KMS-11 (cell line): ENCODE results near the gene SCAP.

Source experiments
- H2AFZ ChIP-seq: fragments of 200-600 bp; sonication (generic); 2 replicates; pipeline ENCODE4 v1.6.1; 2016; ENCODE audit warnings: antibody characterized with exemption, mixed run types, low read depth
- H3K27ac ChIP-seq: fragments of 200-600 bp; sonication (generic); 2 replicates; pipeline ENCODE4 v1.6.1; 2016; ENCODE audit warnings: mild to moderate bottlenecking, mixed run types
- H3K27me3 ChIP-seq: fragments of 200-600 bp; sonication (generic); 2 replicates; pipeline ENCODE4 v1.6.1; 2017; ENCODE audit warnings: mild to moderate bottlenecking, low read depth, mixed run types, moderate library complexity; ENCODE audit not compliant: insufficient read depth
- H3K36me3 ChIP-seq: fragments of 200-600 bp; sonication (generic); 2 replicates; pipeline ENCODE4 v1.6.1; 2017; ENCODE audit warnings: mild to moderate bottlenecking, mixed run types; ENCODE audit not compliant: insufficient read depth
- H3K4me1 ChIP-seq: fragments of 200-600 bp; sonication (generic); 2 replicates; pipeline ENCODE4 v1.6.1; 2016; ENCODE audit warnings: mild to moderate bottlenecking, low read depth, mixed run types; ENCODE audit not compliant: poor library complexity, severe bottlenecking
- H3K4me2 ChIP-seq: fragments of 200-600 bp; sonication (generic); 2 replicates; pipeline ENCODE4 v1.7.0; 2016; ENCODE audit warnings: mild to moderate bottlenecking, mixed run types
- H3K4me3 ChIP-seq: fragments of 200-600 bp; sonication (generic); IDR thresholded peaks from 2 replicates; pipeline ENCODE4 v1.6.1; 2017; ENCODE audit warnings: low read depth, low read length, mixed read lengths; ENCODE audit not compliant: insufficient read depth
- H3K79me2 ChIP-seq: fragments of 200-600 bp; sonication (generic); 2 replicates; pipeline ENCODE4 v1.6.1; 2016; ENCODE audit warnings: low read depth, mixed run types; ENCODE audit not compliant: insufficient read depth
- H3K9ac ChIP-seq: fragments of 200-600 bp; sonication (generic); 2 replicates; pipeline ENCODE4 v1.6.1; 2016; ENCODE audit warnings: mild to moderate bottlenecking, mixed run types
- H4K20me1 ChIP-seq: fragments of 200-600 bp; sonication (generic); 2 replicates; pipeline ENCODE4 v1.6.1; 2016; ENCODE audit warnings: mild to moderate bottlenecking, mixed run types; ENCODE audit not compliant: insufficient read depth
- TF ChIP-seq, protein P1 (sequence below): fragments of 200-600 bp; sonication (generic); conservative IDR thresholded peaks from 2 replicates; pipeline ENCODE4 v1.6.1; 2017; ENCODE audit warnings: low read depth, mild to moderate bottlenecking, antibody characterized with exemption, low read length, moderate library complexity, mixed read lengths

Gene SCAP

DNA sequence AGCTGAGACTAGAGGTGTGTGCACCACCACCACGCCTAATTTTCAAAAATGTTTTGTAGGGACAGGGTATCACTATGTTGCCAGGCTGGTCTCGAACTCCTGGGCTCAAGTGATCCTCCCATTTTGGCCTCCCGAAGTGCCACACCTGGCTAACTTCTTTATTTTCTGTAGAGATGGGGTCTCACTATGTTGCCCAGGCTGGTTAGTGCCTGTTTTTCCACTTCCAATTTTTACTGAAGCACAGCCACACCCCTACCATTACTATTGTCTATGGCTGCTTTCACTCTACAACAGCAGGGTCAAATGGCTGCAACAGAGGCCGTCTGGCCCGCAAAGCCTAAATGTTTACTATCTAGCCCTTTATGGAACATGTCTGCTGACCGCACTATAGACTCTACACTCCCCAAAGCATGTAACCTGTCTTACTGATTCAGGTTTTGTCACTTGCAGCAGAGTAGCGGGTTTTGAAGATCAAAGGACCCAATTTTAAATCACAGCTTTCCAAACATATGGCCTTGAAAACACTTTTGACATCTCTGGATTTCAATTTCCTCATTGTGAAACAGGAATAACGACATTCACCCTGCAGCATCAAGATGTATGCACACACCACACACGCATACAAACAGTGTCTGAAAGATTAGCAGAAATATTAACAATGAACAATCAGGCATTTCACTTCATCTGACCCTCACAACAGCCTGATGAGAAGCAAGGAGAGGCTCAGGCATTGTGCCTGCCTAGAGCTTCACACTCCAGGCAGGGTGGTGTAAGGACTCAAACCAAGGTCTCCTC lies 46.1 kb downstream of the SCAP start:
- no peak overlapping the region for H3K4me2 ChIP-seq
- no peak overlapping the region for H3K27ac ChIP-seq
- no peak overlapping the region for H2AFZ ChIP-seq
- H3K4me1 ChIP-seq = peaks cover 11% of the 10 kb centered on the region
- no peaks in the 10 kb centered on the region for H4K20me1 ChIP-seq
- no peak overlapping the region for H3K9ac ChIP-seq
- no peaks in the 10 kb centered on the region for H3K36me3 ChIP-seq
- TF ChIP-seq, protein P1, sequence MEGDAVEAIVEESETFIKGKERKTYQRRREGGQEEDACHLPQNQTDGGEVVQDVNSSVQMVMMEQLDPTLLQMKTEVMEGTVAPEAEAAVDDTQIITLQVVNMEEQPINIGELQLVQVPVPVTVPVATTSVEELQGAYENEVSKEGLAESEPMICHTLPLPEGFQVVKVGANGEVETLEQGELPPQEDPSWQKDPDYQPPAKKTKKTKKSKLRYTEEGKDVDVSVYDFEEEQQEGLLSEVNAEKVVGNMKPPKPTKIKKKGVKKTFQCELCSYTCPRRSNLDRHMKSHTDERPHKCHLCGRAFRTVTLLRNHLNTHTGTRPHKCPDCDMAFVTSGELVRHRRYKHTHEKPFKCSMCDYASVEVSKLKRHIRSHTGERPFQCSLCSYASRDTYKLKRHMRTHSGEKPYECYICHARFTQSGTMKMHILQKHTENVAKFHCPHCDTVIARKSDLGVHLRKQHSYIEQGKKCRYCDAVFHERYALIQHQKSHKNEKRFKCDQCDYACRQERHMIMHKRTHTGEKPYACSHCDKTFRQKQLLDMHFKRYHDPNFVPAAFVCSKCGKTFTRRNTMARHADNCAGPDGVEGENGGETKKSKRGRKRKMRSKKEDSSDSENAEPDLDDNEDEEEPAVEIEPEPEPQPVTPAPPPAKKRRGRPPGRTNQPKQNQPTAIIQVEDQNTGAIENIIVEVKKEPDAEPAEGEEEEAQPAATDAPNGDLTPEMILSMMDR = no peak
- H3K79me2 ChIP-seq = no peaks in the 10 kb centered on the region
- H3K27me3 ChIP-seq = no peaks in the 10 kb centered on the region
- no peak overlapping the region for H3K4me3 ChIP-seq

DNA sequence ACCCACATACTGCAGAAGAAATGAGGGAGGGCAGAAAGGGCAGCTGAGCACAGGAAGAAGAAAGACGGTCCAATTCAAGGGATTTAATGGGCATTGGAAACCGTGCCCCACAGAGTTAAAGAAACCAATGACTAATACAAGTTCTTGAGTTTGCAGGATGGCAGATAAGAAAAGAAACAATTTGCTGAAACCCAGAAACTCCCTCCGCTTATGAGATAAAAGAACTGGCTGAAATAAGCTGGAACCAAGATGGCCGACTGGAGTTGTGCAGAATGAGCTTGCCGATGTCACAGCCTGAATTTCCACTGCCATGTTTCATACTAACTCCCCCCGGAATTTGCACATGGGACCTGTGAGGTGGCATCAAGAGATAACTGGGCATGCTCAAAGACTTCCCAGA lies 47.1 kb downstream of the SCAP start:
- H2AFZ ChIP-seq = no peak overlapping the region
- H3K9ac ChIP-seq = no peak overlapping the region
- TF ChIP-seq, protein P1 = no peak
- H4K20me1 ChIP-seq = no peaks in the 10 kb centered on the region
- peaks cover 3% of the 10 kb centered on the region for H3K4me1 ChIP-seq
- no peaks in the 10 kb centered on the region for H3K79me2 ChIP-seq
- H3K27ac ChIP-seq = no peak overlapping the region
- H3K4me3 ChIP-seq = no peak overlapping the region
- H3K36me3 ChIP-seq = no peaks in the 10 kb centered on the region
- no peaks in the 10 kb centered on the region for H3K27me3 ChIP-seq
- H3K4me2 ChIP-seq = no peak overlapping the region

DNA sequence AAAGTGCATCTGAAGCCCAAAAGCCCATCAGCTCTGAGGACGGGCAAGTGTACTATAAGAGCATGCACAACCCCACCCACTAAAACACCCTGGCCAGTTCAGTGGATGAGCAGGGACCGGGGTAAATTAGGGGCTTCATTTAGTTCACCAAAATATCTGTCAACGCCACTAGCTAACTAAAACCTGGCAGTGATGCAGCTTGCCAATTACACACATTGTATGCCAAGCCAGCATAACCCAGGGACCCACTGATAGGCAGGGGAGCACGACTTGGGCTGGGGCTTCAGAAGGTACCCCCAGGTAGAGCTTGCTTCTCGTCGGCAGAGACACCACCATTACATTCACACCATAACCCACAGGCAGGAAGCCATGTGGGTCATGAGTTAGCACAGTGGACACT lies 47.9 kb downstream of the SCAP start:
- Histone ChIP-seq H2AFZ (no peak overlapping the region), H3K4me3 (no peak overlapping the region), H4K20me1 (no peaks in the 10 kb centered on the region), H3K4me2 (no peak overlapping the region), H3K4me1 (no peaks in the 10 kb centered on the region), H3K9ac (no peak overlapping the region), H3K36me3 (no peaks in the 10 kb centered on the region), H3K27ac (no peak overlapping the region), H3K27me3 (no peaks in the 10 kb centered on the region), H3K79me2 (no peaks in the 10 kb centered on the region)
- TF ChIP-seq, protein P1 = no peak

DNA sequence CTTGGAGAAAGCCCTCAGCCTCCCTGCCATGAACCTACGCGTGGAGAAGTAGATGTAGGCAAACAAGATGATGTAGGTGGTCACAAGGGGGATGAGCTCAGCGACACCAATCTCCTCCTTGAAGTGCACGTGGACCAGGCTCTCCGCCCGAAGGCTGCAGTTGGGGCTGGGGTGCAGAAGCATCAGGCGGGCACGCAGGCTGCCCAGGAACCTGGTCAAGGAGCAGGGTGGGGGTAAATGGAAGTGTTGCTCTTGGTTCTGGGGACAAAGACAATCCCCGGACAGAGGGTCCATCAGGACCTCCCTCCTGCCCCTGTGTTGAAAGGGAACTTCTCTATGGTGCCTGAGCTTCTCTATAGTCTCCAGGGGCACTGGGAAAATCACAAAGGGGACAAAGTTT lies 49.8 kb downstream of the SCAP start:
- no peak overlapping the region for H3K9ac ChIP-seq
- H3K79me2 ChIP-seq = no peaks in the 10 kb centered on the region
- H3K27ac ChIP-seq = no peak overlapping the region
- no peak overlapping the region for H3K4me3 ChIP-seq
- peaks cover 5% of the 10 kb centered on the region for H3K4me1 ChIP-seq
- no peaks in the 10 kb centered on the region for H3K36me3 ChIP-seq
- TF ChIP-seq, protein P1 = no peak
- H2AFZ ChIP-seq = no peak overlapping the region
- no peaks in the 10 kb centered on the region for H4K20me1 ChIP-seq
- no peak overlapping the region for H3K4me2 ChIP-seq
- H3K27me3 ChIP-seq = no peaks in the 10 kb centered on the region
